Erythroblast (primary cell): ENCODE measurements around the gene CCL19.

ENCODE experiments used
- GATA1 ChIP-seq: IDR thresholded peaks from 2 replicates; pipeline ENCODE4 v1.6.1; 2011; ENCODE audit warnings: low read depth, mild to moderate bottlenecking, control low read depth, low read length, moderate library complexity
- POLR2A ChIP-seq: IDR thresholded peaks from 2 replicates; pipeline ENCODE4 v1.6.1; 2011; ENCODE audit warnings: mild to moderate bottlenecking, low read length

DNA sequence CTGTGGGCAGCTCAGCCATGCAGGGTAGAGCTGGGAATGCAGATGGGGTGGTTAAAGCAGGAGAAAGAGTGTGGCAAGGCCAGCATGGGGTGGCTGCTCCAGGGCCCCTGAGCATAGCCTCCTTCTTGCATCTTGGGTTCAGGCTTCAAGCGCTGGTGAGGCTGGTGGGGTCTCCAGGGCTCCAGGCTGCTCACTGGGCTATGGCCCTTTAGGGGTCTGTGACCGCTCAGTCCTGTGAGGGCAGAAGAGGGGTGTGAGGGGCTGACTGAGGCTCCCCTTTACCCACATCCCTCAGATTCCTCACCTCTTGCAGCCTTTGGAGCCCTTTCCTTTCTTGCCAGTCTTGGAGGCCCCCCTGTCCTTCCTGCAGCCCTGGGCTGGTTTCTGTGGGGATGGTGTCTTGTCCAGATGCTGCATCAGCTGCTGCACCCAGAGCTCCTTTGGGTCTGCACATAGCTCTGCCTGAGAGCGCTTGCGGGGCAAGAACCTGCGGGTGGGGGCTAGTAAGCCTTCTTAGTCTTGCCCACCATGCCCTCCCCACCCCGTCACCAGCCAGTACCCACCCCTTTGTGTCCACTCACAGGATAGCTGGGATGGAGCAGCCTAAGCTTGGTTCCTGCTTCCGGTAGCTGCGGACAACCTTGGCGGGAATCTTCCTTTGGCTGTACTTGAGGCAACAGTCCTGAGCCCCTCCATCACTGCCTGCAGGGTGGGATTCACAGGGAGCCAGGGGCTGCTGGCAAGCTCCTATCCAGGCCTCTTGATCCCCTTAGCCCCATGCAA lies 18.3 kb upstream of the CCL19 start:
- TF ChIP-seq POLR2A (no peak), GATA1 (no peak)
